H1 (cell line): Measurements from ENCODE around the gene ACTR1A.

ENCODE experiments used
- CHD1 ChIP-seq: IDR thresholded peaks from 2 replicates; pipeline ENCODE4 v1.6.1; 2012; ENCODE audit warnings: low read depth, low read length, improper control_type of control experiment
- SP1 ChIP-seq: IDR thresholded peaks from 2 replicates; pipeline ENCODE4 v1.6.1; 2011; ENCODE audit warnings: low read depth, low read length
- TF ChIP-seq, protein P1 (sequence below), 3 experiments: IDR thresholded peaks; 1 replicate in 2 of 3; 2 replicates in 1 of 3; pipeline versions ENCODE4 v1.5.1 to v1.6.1; 2011; ENCODE audit warnings: low read length in 3 of 3, mild to moderate bottlenecking in 3 of 3, inconsistent platforms in 2 of 3, low read depth in 1 of 3, moderate library complexity in 1 of 3; ENCODE audit not compliant: insufficient read depth in 1 of 3; ENCODE audit errors: control extremely low read depth in 1 of 3

DNA sequence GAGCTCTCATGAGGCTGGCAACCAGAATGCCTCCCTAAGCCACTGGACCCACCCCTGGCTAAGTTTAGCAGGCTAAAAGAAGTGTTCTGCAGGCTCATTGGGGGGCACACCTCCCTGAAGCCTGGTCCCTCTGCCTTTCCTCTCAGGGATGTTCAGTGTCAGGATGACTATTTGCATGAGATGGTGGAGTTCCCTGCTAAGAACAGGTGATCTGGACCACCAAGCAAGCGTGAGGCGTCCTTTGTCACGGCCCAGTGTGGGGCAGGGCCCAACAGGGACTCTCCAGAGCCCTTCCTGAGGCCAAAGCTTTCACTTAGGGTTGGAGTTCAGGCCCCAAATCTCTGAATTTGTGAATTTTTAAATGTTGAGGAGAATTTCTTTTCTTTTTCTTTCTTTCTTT is 13.2 kb upstream of the ACTR1A start:
- TF ChIP-seq, protein P1, sequence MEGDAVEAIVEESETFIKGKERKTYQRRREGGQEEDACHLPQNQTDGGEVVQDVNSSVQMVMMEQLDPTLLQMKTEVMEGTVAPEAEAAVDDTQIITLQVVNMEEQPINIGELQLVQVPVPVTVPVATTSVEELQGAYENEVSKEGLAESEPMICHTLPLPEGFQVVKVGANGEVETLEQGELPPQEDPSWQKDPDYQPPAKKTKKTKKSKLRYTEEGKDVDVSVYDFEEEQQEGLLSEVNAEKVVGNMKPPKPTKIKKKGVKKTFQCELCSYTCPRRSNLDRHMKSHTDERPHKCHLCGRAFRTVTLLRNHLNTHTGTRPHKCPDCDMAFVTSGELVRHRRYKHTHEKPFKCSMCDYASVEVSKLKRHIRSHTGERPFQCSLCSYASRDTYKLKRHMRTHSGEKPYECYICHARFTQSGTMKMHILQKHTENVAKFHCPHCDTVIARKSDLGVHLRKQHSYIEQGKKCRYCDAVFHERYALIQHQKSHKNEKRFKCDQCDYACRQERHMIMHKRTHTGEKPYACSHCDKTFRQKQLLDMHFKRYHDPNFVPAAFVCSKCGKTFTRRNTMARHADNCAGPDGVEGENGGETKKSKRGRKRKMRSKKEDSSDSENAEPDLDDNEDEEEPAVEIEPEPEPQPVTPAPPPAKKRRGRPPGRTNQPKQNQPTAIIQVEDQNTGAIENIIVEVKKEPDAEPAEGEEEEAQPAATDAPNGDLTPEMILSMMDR (IDR thresholded peaks at IDR 0.05; ENCODE audit: control extremely low read depth in 1 of 3, insufficient read depth in 1 of 3, low read depth in 1 of 3, low read length in 3 of 3) = no peak
- no peak for TF ChIP-seq SP1
- TF ChIP-seq CHD1 = no peak
